ENCODE measurements around the gene CLN6.

The CLN6 gene

DNA sequence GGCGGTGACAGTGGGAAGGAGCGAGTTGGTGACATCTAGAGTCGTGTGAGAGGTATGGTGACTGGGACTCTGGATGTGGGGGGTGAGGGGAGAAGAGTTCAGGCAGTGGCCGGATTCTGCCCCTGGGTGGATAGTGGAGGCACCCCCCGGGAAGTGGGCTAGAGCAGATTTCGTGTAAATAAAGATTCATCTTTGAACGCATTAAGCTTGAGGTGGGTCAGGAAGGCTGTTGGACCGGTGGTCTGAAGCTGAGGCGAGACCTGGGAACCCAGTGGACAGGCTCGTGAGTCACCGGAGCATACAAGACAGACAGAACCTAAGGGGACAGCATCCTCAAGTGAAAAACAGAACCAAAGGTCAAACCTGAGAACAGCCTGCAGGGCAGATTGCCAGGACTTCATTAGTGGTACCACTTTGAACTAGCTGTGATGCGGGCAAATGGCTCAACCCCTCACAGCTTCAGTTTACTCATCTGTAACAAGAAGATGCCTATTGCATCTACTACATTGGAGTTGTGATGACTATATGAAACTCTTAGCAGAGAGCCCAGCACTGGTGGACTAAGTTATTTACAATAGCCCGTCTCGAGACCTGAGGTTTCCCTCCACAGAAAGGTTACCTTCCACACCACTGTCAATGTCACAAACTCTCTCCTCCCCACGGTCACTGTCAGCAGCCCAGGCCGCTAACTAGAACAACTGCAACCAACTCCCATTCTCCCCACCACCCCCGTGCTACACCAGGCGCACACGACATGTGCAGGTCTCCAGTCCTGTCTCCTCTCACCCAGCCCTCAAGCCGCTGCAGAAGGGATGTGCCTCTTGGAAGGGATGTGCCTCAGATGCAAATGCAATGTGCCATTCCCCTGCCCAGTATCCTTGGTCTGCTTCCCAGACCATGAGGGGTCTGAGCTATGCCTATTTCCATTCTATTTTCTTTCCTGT lies 901 bp upstream of the CLN6 start:
- H3K9me2 ChIP-seq (replicated peaks; ENCODE audit: low read depth, low read length): no peaks in the 10 kb centered on the region
- H3K27me3 ChIP-seq (ENCODE audit: insufficient read depth, low read length, poor library complexity, severe bottlenecking): no peaks in the 10 kb centered on the region
- no peaks in the 10 kb centered on the region for H3K9me3 ChIP-seq (ENCODE audit: insufficient read depth, low read depth, low read length)
- no peak for TF ChIP-seq EZH2phosphoT487 (IDR thresholded peaks at IDR 0.05; ENCODE audit: borderline replicate concordance)
- peak; percentile 48 for TF ChIP-seq CTCF (conservative IDR thresholded peaks at IDR 0.05; ENCODE audit: low read length)
- peaks cover 39% of the 10 kb centered on the region for H3K79me2 ChIP-seq (ENCODE audit: insufficient read depth, low read length)
- H3K36me3 ChIP-seq (ENCODE audit: insufficient read depth, low read length): no peaks in the 10 kb centered on the region
- H3F3A ChIP-seq (ENCODE audit: low read depth): no peaks in the 10 kb centered on the region
- peaks cover 18% of the 10 kb centered on the region for H3K4me1 ChIP-seq (ENCODE audit: insufficient read depth, low read length, poor library complexity, severe bottlenecking)
- peak overlapping the region; percentile 96 for H3K9ac ChIP-seq (ENCODE audit: low read depth, low read length, poor library complexity, severe bottlenecking)
- H2AFZ ChIP-seq (ENCODE audit: low read length): peak overlapping the region; percentile 96
- H4K20me1 ChIP-seq (ENCODE audit: insufficient read depth, low read length, poor library complexity, severe bottlenecking): peaks cover 12% of the 10 kb centered on the region
- peak overlapping the region; percentile 90 for H3K4me2 ChIP-seq (ENCODE audit: low read depth, low read length, poor library complexity, severe bottlenecking)
- H3K4me3 ChIP-seq (ENCODE audit: low read length, poor library complexity, severe bottlenecking): peak overlapping the region; percentile 87

DNA sequence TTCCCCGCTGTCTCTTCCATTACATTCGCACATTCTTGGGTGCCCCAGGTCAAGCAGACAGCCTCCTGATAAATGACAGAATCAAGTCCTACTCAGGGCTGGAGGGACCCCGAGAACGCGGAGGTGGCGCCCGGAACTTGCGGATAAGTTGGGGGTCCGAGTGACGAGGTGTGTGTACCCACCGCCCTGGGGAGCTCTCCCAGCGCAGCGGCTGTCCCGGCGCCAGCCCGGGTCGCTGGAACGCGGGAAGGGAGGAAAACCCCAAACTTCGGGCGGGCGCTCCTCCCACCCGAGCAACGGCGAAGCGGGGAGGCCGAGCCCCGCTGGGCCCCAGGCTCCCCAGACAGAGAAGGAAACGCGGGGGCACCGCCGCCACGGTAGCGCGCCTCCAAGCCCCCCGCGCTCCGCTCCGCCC lies 550 bp downstream of the CLN6 start:
- Histone ChIP-seq H3K9me2 (replicated peaks; ENCODE audit: low read depth, low read length) (no peaks in the 10 kb centered on the region), H3K4me1 (ENCODE audit: insufficient read depth, low read length, poor library complexity, severe bottlenecking) (peaks cover 33% of the 10 kb centered on the region), H3K9me3 (ENCODE audit: insufficient read depth, low read depth, low read length) (no peaks in the 10 kb centered on the region), H4K20me1 (ENCODE audit: insufficient read depth, low read length, poor library complexity, severe bottlenecking) (peaks cover 19% of the 10 kb centered on the region), H3K36me3 (ENCODE audit: insufficient read depth, low read length) (no peaks in the 10 kb centered on the region), H2AFZ (ENCODE audit: low read length) (peak overlapping the region; percentile 86), H3K4me3 (ENCODE audit: low read length, poor library complexity, severe bottlenecking) (peak overlapping the region; percentile 87), H3K4me2 (ENCODE audit: low read depth, low read length, poor library complexity, severe bottlenecking) (peak overlapping the region; percentile 90), H3F3A (ENCODE audit: low read depth) (peaks cover 8% of the 10 kb centered on the region), H3K79me2 (ENCODE audit: insufficient read depth, low read length) (peaks cover 51% of the 10 kb centered on the region), H3K27me3 (ENCODE audit: insufficient read depth, low read length, poor library complexity, severe bottlenecking) (no peaks in the 10 kb centered on the region), H3K9ac (ENCODE audit: low read depth, low read length, poor library complexity, severe bottlenecking) (peak overlapping the region; percentile 96)
- TF ChIP-seq CTCF (conservative IDR thresholded peaks at IDR 0.05; ENCODE audit: low read length) (no peak), EZH2phosphoT487 (IDR thresholded peaks at IDR 0.05; ENCODE audit: borderline replicate concordance) (no peak)

- H2AFZ ChIP-seq (ENCODE audit: low read length): peak overlapping the region; percentile 86
- H3K79me2 ChIP-seq (ENCODE audit: insufficient read depth, low read length): peaks cover 57% of the 10 kb centered on the region
- H3K4me1 ChIP-seq (ENCODE audit: insufficient read depth, low read length, poor library complexity, severe bottlenecking): peaks cover 37% of the 10 kb centered on the region
Observed at GRCh38 chr15:68228143-68228970, 1.2 kb downstream of the CLN6 start.

More at GRCh38 chr15:68228143-68228970, 1.2 kb downstream of the CLN6 start:
- H3K9me3 ChIP-seq (ENCODE audit: insufficient read depth, low read depth, low read length): no peaks in the 10 kb centered on the region
- H3K36me3 ChIP-seq (ENCODE audit: insufficient read depth, low read length): no peaks in the 10 kb centered on the region
- H3K9me2 ChIP-seq (replicated peaks; ENCODE audit: low read depth, low read length): no peaks in the 10 kb centered on the region
- H4K20me1 ChIP-seq (ENCODE audit: insufficient read depth, low read length, poor library complexity, severe bottlenecking): peaks cover 24% of the 10 kb centered on the region
- no peaks in the 10 kb centered on the region for H3K27me3 ChIP-seq (ENCODE audit: insufficient read depth, low read length, poor library complexity, severe bottlenecking)
- TF ChIP-seq EZH2phosphoT487 (IDR thresholded peaks at IDR 0.05; ENCODE audit: borderline replicate concordance) (no peak), CTCF (conservative IDR thresholded peaks at IDR 0.05; ENCODE audit: low read length) (no peak)
- peak overlapping the region; percentile 90 for H3K4me2 ChIP-seq (ENCODE audit: low read depth, low read length, poor library complexity, severe bottlenecking)
- peaks cover 8% of the 10 kb centered on the region for H3F3A ChIP-seq (ENCODE audit: low read depth)
- H3K9ac ChIP-seq (ENCODE audit: low read depth, low read length, poor library complexity, severe bottlenecking): peak overlapping the region; percentile 96
- H3K4me3 ChIP-seq (ENCODE audit: low read length, poor library complexity, severe bottlenecking): peak overlapping the region; percentile 87
